DOHH2 (cell line): ENCODE results near the gene RASSF10.

Source experiments
- H3F3A ChIP-seq: fragments of 200-600 bp; sonication (generic), shearing (Covaris generic); 2 replicates; pipeline ENCODE4 v1.6.0; 2016; ENCODE audit warnings: antibody characterized with exemption, mild to moderate bottlenecking; ENCODE audit not compliant: control insufficient read depth, insufficient read depth
- H3K27ac ChIP-seq: fragments of 200-600 bp; sonication (generic); 2 replicates; pipeline ENCODE4 v1.5.1; 2014; ENCODE audit warnings: low read depth, mild to moderate bottlenecking, low read length, moderate library complexity
- H3K27me3 ChIP-seq: fragments of 200-600 bp; sonication (generic); 2 replicates; pipeline ENCODE4 v1.6.1; 2014; ENCODE audit warnings: mild to moderate bottlenecking, low read length, mixed read lengths; ENCODE audit not compliant: control insufficient read depth
- H3K36me3 ChIP-seq: fragments of 200-600 bp; sonication (generic); 2 replicates; pipeline ENCODE4 v1.6.1; 2014; ENCODE audit warnings: mild to moderate bottlenecking, low read length, moderate library complexity, mixed read lengths; ENCODE audit not compliant: control insufficient read depth
- H3K4me1 ChIP-seq: fragments of 200-600 bp; sonication (generic); 2 replicates; pipeline ENCODE4 v1.6.1; 2014; ENCODE audit warnings: mild to moderate bottlenecking, low read length, mixed read lengths; ENCODE audit not compliant: control insufficient read depth
- H3K4me2 ChIP-seq: fragments of 200-600 bp; sonication (generic); 2 replicates; pipeline ENCODE4 v1.6.0; 2014; ENCODE audit warnings: mild to moderate bottlenecking, low read length, moderate library complexity
- H3K4me3 ChIP-seq: fragments of 200-600 bp; sonication (generic); 2 replicates; pipeline ENCODE4 v1.5.1; 2014; ENCODE audit warnings: mild to moderate bottlenecking, low read length, mixed read lengths
- H3K79me2 ChIP-seq: fragments of 200-600 bp; sonication (generic); 2 replicates; pipeline ENCODE4 v1.6.1; 2014; ENCODE audit warnings: mild to moderate bottlenecking, low read length, mixed read lengths; ENCODE audit not compliant: control insufficient read depth
- H3K9me2 ChIP-seq: fragments of 200-600 bp; sonication (generic); replicated peaks from 2 replicates; pipeline ENCODE4 v1.6.1; 2014; ENCODE audit warnings: mild to moderate bottlenecking, low read length, mixed read lengths; ENCODE audit not compliant: control insufficient read depth
- H3K9me3 ChIP-seq: fragments of 200-600 bp; sonication (generic); 2 replicates; pipeline ENCODE4 v1.6.1; 2014; ENCODE audit warnings: antibody characterized with exemption, low read length, mixed read lengths; ENCODE audit not compliant: control insufficient read depth, insufficient read depth
- H4K20me1 ChIP-seq: fragments of 200-600 bp; sonication (generic); 2 replicates; pipeline ENCODE4 v1.6.0; 2014; ENCODE audit warnings: low read depth, mild to moderate bottlenecking, antibody characterized with exemption, low read length, moderate library complexity; ENCODE audit not compliant: control insufficient read depth, insufficient read depth
- CTCF ChIP-seq: fragments of 200-600 bp; sonication (generic); IDR thresholded peaks from one replicate; pipeline ENCODE4 v1.5.1; 2014; ENCODE audit warnings: antibody characterized with exemption, mild to moderate bottlenecking, low read depth, low read length; ENCODE audit not compliant: poor library complexity, severe bottlenecking
- EZH2phosphoT487 ChIP-seq: fragments of 200-600 bp; sonication (generic); IDR thresholded peaks from 2 replicates; pipeline ENCODE4 v1.6.1; 2017; ENCODE audit warnings: borderline replicate concordance, mild to moderate bottlenecking, antibody characterized with exemption, low read length, moderate library complexity, mixed read lengths

Gene RASSF10

GRCh38 chr11:13052130-13052571 lies 43.0 kb downstream of the RASSF10 start:
- Histone ChIP-seq H3K79me2 (no peaks in the 10 kb centered on the region), H4K20me1 (no peaks in the 10 kb centered on the region), H3K4me3 (no peak overlapping the region), H3F3A (no peaks in the 10 kb centered on the region), H3K9me2 (no peaks in the 10 kb centered on the region), H3K4me1 (no peaks in the 10 kb centered on the region), H3K27me3 (no peaks in the 10 kb centered on the region), H3K4me2 (no peak overlapping the region), H3K36me3 (no peaks in the 10 kb centered on the region), H3K9me3 (no peaks in the 10 kb centered on the region), H3K27ac (no peak overlapping the region)
- no peak for TF ChIP-seq EZH2phosphoT487
- no peak for TF ChIP-seq CTCF

DNA sequence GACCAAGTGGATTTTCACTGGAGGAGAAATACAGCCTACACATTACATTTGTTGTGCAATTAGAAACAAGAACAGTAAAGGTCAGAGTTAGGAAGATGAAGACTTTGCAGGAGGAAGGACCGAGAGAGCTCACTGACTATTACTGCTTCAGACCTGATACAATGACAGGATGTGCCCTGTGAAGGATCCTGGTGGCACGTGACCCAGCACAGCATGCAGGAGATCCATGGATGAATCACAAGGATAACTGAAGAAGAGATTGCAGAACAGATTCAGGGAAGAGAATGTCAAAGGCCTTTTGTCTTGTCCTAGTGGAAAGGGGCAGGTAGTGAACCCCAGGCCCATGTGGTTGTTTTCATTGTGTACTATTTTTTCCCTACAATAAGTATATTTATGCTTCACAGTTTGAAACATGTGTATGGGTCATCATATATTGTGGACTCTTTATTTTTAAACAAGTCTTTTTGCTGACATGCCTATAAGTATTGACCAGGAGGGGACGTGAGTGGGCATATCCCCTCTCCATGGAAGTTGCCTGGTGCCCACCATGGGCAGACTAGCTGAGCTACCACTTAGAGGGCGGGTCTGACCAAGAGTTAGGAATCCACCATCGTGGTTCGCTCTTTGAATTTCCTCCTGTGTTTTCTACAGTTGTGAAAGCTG lies 44.3 kb downstream of the RASSF10 start:
- H3K27me3 ChIP-seq = no peaks in the 10 kb centered on the region
- H3K9me2 ChIP-seq = no peaks in the 10 kb centered on the region
- H3K36me3 ChIP-seq = no peaks in the 10 kb centered on the region
- H3K27ac ChIP-seq = no peak overlapping the region
- no peaks in the 10 kb centered on the region for H3K4me1 ChIP-seq
- H3K4me2 ChIP-seq = no peak overlapping the region
- no peaks in the 10 kb centered on the region for H4K20me1 ChIP-seq
- H3F3A ChIP-seq = no peaks in the 10 kb centered on the region
- H3K79me2 ChIP-seq = no peaks in the 10 kb centered on the region
- no peak for TF ChIP-seq EZH2phosphoT487
- TF ChIP-seq CTCF = no peak
- no peak overlapping the region for H3K4me3 ChIP-seq
- H3K9me3 ChIP-seq = no peaks in the 10 kb centered on the region

DNA sequence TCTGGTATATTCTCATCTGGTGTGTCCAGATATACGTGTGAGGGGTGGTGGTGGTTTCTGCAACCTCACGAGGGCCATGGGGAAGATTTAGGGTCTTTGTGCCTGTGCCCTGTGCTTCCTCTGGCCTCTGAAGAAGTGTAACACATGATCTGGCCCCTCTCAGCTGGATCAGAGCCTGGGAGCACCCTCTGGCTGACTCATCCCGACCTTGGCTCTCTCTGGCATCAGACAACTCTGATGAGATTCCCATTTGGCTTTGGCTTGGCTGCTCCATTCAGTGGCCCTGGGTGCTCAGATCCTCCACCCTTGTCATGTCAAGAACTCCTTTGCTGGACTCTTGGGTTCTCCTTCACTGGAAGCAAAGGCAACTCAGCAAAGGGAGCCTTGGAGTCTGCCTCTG lies 45.2 kb downstream of the RASSF10 start:
- TF ChIP-seq EZH2phosphoT487 (no peak), CTCF (no peak)
- no peaks in the 10 kb centered on the region for H3K9me2 ChIP-seq
- H3K9me3 ChIP-seq = no peaks in the 10 kb centered on the region
- no peaks in the 10 kb centered on the region for H4K20me1 ChIP-seq
- H3F3A ChIP-seq = no peaks in the 10 kb centered on the region
- H3K4me3 ChIP-seq = no peak overlapping the region
- no peaks in the 10 kb centered on the region for H3K4me1 ChIP-seq
- no peaks in the 10 kb centered on the region for H3K36me3 ChIP-seq
- no peak overlapping the region for H3K4me2 ChIP-seq
- no peaks in the 10 kb centered on the region for H3K79me2 ChIP-seq
- H3K27me3 ChIP-seq = no peaks in the 10 kb centered on the region
- no peak overlapping the region for H3K27ac ChIP-seq
